ENCODE measurements around the gene CFAP157. TPM values are rescaled to one million over a fixed set of nuclear protein-coding genes. Genes with fewer than 3 reads are reported as not detected.

The CFAP157 gene
- total RNA-seq, 2 donors from 2014 or later, result not detected

GRCh38 chr9:127733614-127734013, 26.8 kb downstream of the CFAP157 start:
- DNase-seq (ENCODE audit: low spot score), result no peak
- H3K27ac ChIP-seq, result no peak overlapping the region
- peaks cover 0 to 15% of the 10 kb centered on the region in 2 donors for H3K4me1 ChIP-seq
- H3K27me3 ChIP-seq, result no peaks in the 10 kb centered on the region
- H3K9me3 ChIP-seq, result no peaks in the 10 kb centered on the region
- no peak for TF ChIP-seq CTCF (IDR thresholded peaks at IDR 0.05)
- H3K4me3 ChIP-seq, result no peak overlapping the region
- H3K36me3 ChIP-seq, result peaks cover 12% of the 10 kb centered on the region

- Histone ChIP-seq H3K27ac (peak overlapping the region; percentile 95 to 97), H3K4me3 (peak overlapping the region; percentile 64 to 87), H3K9me3 (no peaks in the 10 kb centered on the region), H3K36me3 (peaks cover 12% of the 10 kb centered on the region), H3K27me3 (no peaks in the 10 kb centered on the region), H3K4me1 (peaks cover 0 to 15% of the 10 kb centered on the region in 2 donors)
- DNase-seq (ENCODE audit: low spot score), result no peak
- no peak for TF ChIP-seq CTCF (IDR thresholded peaks at IDR 0.05)
These were observed 27.5 kb downstream of the CFAP157 start for GRCh38 chr9:127734247-127734746.

GRCh38 chr9:127734747-127735529, 28.1 kb downstream of the CFAP157 start, which contains the start of gene TOR2A:
TSS of gene TOR2A (minus strand) at chr9:127735294. CDS start at chr9:127735270, 24 bp downstream.
- DNase-seq (ENCODE audit: low spot score), result peak; percentile 98
- peak within 1 kb of the TSS; percentile 64 to 87 for H3K4me3 ChIP-seq
- peaks cover 0 to 17% of the 10 kb centered on the region in 2 donors for H3K4me1 ChIP-seq
- peak within 1 kb of the TSS; percentile 95 to 97 for H3K27ac ChIP-seq
- peak; percentile 82 to 91 for TF ChIP-seq CTCF (IDR thresholded peaks at IDR 0.05)
- H3K9me3 ChIP-seq, result no peaks in the 10 kb centered on the region
- H3K27me3 ChIP-seq, result no peaks in the 10 kb centered on the region
- peaks cover 12% of the 10 kb centered on the region for H3K36me3 ChIP-seq

- H3K4me3 ChIP-seq, result peak overlapping the region in 1 of 2 donors; percentile 87
- no peaks in the 10 kb centered on the region for H3K27me3 ChIP-seq
- no peak for TF ChIP-seq CTCF (IDR thresholded peaks at IDR 0.05)
- peak overlapping the region; percentile 95 to 97 for H3K27ac ChIP-seq
- no peak for DNase-seq (ENCODE audit: low spot score)
- H3K9me3 ChIP-seq, result no peaks in the 10 kb centered on the region
- H3K4me1 ChIP-seq, result peaks cover 0 to 23% of the 10 kb centered on the region in 2 donors
- H3K36me3 ChIP-seq, result peaks cover 12% of the 10 kb centered on the region
These were observed 28.9 kb downstream of the CFAP157 start for GRCh38 chr9:127735530-127736185.

- Histone ChIP-seq H3K36me3 (no peaks in the 10 kb centered on the region), H3K4me1 (peaks cover 0 to 23% of the 10 kb centered on the region in 2 donors), H3K27me3 (no peaks in the 10 kb centered on the region), H3K27ac (no peak overlapping the region), H3K4me3 (no peak overlapping the region), H3K9me3 (no peaks in the 10 kb centered on the region)
- no peak for DNase-seq (ENCODE audit: low spot score)
- TF ChIP-seq CTCF (IDR thresholded peaks at IDR 0.05), result no peak
These were observed 31.9 kb downstream of the CFAP157 start for GRCh38 chr9:127738666-127739065.
